OCI-LY3 (cell line): ENCODE data around the gene CIT.

Source experiments
- H2AFZ ChIP-seq: fragments of 200-600, 300-600 bp; shearing (Covaris generic); 2 replicates; pipeline ENCODE4 v1.6.0; 2014; ENCODE audit warnings: antibody characterized with exemption, low read depth, low read length
- H3K27ac ChIP-seq: fragments of 200-600, 300-600 bp; sonication (generic); 2 replicates; pipeline ENCODE4 v1.5.1; 2014; ENCODE audit warnings: mild to moderate bottlenecking, low read length, moderate library complexity, mixed read lengths
- H3K27me3 ChIP-seq: fragments of 200-600, 300-600 bp; sonication (generic); 2 replicates; pipeline ENCODE4 v1.6.1; 2014; ENCODE audit warnings: low read depth, low read length, mixed read lengths
- H3K36me3 ChIP-seq: fragments of 200-600, 300-600 bp; sonication (generic); replicated peaks from 2 replicates; pipeline ENCODE3; 2014; ENCODE audit warnings: low read depth, low read length, mixed read lengths
- H3K4me1 ChIP-seq: fragments of 300-600, 200-600 bp; sonication (generic); 2 replicates; pipeline ENCODE4 v1.6.1; 2014; ENCODE audit warnings: low read length, mixed read lengths
- H3K4me2 ChIP-seq: fragments of 200-600, 300-600 bp; sonication (generic); 2 replicates; pipeline ENCODE4 v1.6.1; 2014; ENCODE audit warnings: low read length, mixed read lengths
- H3K4me3 ChIP-seq: fragments of 300-600, 200-600 bp; sonication (generic); 2 replicates; pipeline ENCODE4 v1.5.1; 2014; ENCODE audit warnings: antibody characterized with exemption, mild to moderate bottlenecking, low read length, moderate library complexity
- H3K79me2 ChIP-seq: fragments of 300-600, 200-600 bp; shearing (Covaris generic); 2 replicates; pipeline ENCODE4 v1.6.1; 2014; ENCODE audit warnings: mild to moderate bottlenecking, low read length, mixed read lengths
- H3K9ac ChIP-seq: fragments of 300-600, 200-600 bp; shearing (Covaris generic); 2 replicates; pipeline ENCODE4 v1.6.0; 2014; ENCODE audit warnings: mild to moderate bottlenecking, low read length, moderate library complexity
- H3K9me3 ChIP-seq: fragments of 200-600, 300-600 bp; shearing (Covaris generic); 2 replicates; pipeline ENCODE4 v1.6.1; 2014; ENCODE audit warnings: low read length, mixed read lengths; ENCODE audit not compliant: insufficient read depth
- H4K20me1 ChIP-seq: fragments of 200-600, 300-600 bp; sonication (generic); 2 replicates; pipeline ENCODE4 v1.6.1; 2016; ENCODE audit warnings: low read length, mixed read lengths; ENCODE audit not compliant: insufficient read depth
- EZH2phosphoT487 ChIP-seq: fragments of 200-600 bp; shearing (Covaris generic); IDR thresholded peaks from 2 replicates; pipeline ENCODE4 v1.6.1; 2018; ENCODE audit warnings: antibody characterized with exemption, mixed run types, low read depth
- TF ChIP-seq, protein P1 (sequence below): fragments of 200-600, 300-600 bp; sonication (generic); IDR thresholded peaks from 2 replicates; pipeline ENCODE4 v1.5.1; 2014; ENCODE audit warnings: antibody characterized with exemption, low read length, low read depth

The CIT gene

GRCh38 chr12:119687406-119687805 lies 189.7 kb downstream of the CIT start:
- Histone ChIP-seq H3K4me2 (no peak overlapping the region), H3K9ac (no peak overlapping the region), H3K9me3 (no peaks in the 10 kb centered on the region), H4K20me1 (no peaks in the 10 kb centered on the region), H3K4me3 (no peak overlapping the region), H3K4me1 (peaks cover 9% of the 10 kb centered on the region), H3K79me2 (no peaks in the 10 kb centered on the region), H2AFZ (no peak overlapping the region), H3K27ac (no peak overlapping the region), H3K36me3 (peaks cover 12% of the 10 kb centered on the region), H3K27me3 (no peaks in the 10 kb centered on the region)
- no peak for TF ChIP-seq EZH2phosphoT487
- TF ChIP-seq, protein P1, sequence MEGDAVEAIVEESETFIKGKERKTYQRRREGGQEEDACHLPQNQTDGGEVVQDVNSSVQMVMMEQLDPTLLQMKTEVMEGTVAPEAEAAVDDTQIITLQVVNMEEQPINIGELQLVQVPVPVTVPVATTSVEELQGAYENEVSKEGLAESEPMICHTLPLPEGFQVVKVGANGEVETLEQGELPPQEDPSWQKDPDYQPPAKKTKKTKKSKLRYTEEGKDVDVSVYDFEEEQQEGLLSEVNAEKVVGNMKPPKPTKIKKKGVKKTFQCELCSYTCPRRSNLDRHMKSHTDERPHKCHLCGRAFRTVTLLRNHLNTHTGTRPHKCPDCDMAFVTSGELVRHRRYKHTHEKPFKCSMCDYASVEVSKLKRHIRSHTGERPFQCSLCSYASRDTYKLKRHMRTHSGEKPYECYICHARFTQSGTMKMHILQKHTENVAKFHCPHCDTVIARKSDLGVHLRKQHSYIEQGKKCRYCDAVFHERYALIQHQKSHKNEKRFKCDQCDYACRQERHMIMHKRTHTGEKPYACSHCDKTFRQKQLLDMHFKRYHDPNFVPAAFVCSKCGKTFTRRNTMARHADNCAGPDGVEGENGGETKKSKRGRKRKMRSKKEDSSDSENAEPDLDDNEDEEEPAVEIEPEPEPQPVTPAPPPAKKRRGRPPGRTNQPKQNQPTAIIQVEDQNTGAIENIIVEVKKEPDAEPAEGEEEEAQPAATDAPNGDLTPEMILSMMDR: no peak

- TF ChIP-seq, protein P1: no peak
- no peak for TF ChIP-seq EZH2phosphoT487
- Histone ChIP-seq H3K27ac (no peak overlapping the region), H4K20me1 (no peaks in the 10 kb centered on the region), H3K9ac (no peak overlapping the region), H3K4me2 (no peak overlapping the region), H3K79me2 (no peaks in the 10 kb centered on the region), H3K36me3 (peaks cover 17% of the 10 kb centered on the region), H3K4me1 (peaks cover 15% of the 10 kb centered on the region), H3K9me3 (no peaks in the 10 kb centered on the region), H3K27me3 (no peaks in the 10 kb centered on the region), H2AFZ (no peak overlapping the region), H3K4me3 (no peak overlapping the region)
Observed at GRCh38 chr12:119686776-119687175, 190.3 kb downstream of the CIT start.

DNA sequence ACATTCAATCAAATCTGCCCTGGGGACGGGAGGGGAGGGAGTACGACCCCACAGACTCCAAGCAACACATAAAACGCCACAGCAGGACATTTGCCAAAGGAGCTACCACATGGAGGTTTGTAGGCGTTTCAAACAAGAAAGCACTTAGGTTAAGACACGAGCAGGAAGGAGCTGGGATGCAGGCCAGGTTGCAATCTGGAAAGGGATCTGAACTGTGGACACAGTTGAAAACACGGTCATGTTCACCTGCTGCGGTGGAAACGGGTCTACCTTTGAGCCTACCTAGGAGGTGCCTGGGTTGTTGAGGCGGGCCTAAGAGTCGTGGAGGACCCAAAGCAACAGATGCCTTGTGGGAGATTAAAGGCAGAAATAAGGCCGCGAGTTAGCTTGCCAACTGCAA lies 190.8 kb downstream of the CIT start:
- Histone ChIP-seq H3K4me3 (no peak overlapping the region), H4K20me1 (no peaks in the 10 kb centered on the region), H3K4me1 (peaks cover 19% of the 10 kb centered on the region), H3K4me2 (no peak overlapping the region), H3K27ac (no peak overlapping the region), H3K79me2 (no peaks in the 10 kb centered on the region), H3K27me3 (no peaks in the 10 kb centered on the region), H3K9ac (no peak overlapping the region), H3K36me3 (peaks cover 21% of the 10 kb centered on the region), H2AFZ (no peak overlapping the region), H3K9me3 (no peaks in the 10 kb centered on the region)
- TF ChIP-seq, protein P1: no peak
- TF ChIP-seq EZH2phosphoT487: no peak

GRCh38 chr12:119685375-119685774 lies 191.7 kb downstream of the CIT start:
- H3K9me3 ChIP-seq: no peaks in the 10 kb centered on the region
- peaks cover 28% of the 10 kb centered on the region for H3K36me3 ChIP-seq
- TF ChIP-seq, protein P1: no peak
- no peak for TF ChIP-seq EZH2phosphoT487
- no peak overlapping the region for H3K4me3 ChIP-seq
- H3K4me1 ChIP-seq: peaks cover 22% of the 10 kb centered on the region
- H3K27me3 ChIP-seq: no peaks in the 10 kb centered on the region
- H3K79me2 ChIP-seq: no peaks in the 10 kb centered on the region
- H4K20me1 ChIP-seq: no peaks in the 10 kb centered on the region
- H2AFZ ChIP-seq: no peak overlapping the region
- no peak overlapping the region for H3K27ac ChIP-seq
- H3K9ac ChIP-seq: no peak overlapping the region
- no peak overlapping the region for H3K4me2 ChIP-seq
